Measurements from ENCODE around the gene MCM6. TPM values are rescaled to one million over a fixed set of nuclear protein-coding genes. Genes with fewer than 3 reads are reported as not detected.

The MCM6 gene
- total RNA-seq, 4 donors from 2014 or later, result 4.2 to 6.3 (median 4.8) TPM

GRCh38 chr2:135791418-135792190 is 84.6 kb downstream of the MCM6 start:
- Histone ChIP-seq H3K9me3 (no peaks in the 10 kb centered on the region), H3K4me3 (no peak overlapping the region), H3K27ac (no peak overlapping the region), H3K4me1 (no peaks in the 10 kb centered on the region), H3K36me3 (peaks cover 0 to 5% of the 10 kb centered on the region in 2 donors), H3K27me3 (no peaks in the 10 kb centered on the region)
- no peak for ATAC-seq
- in situ Hi-C loops (cut with MboI; ENCODE audit: low sequenced_read_pairs in 4 of 4) (no loop called here), intact Hi-C loops (cut with DNase I; ENCODE audit: low total_unique reads) (loop anchor here (10.0 kb wide), 1 partner anchor 787 kb away; no protein-coding TSS in a partner anchor)
- TF ChIP-seq POLR2A (IDR thresholded peaks at IDR 0.05), result no peak
- TF ChIP-seq CTCF (IDR thresholded peaks at IDR 0.05 in 4 of 5, conservative IDR thresholded peaks at IDR 0.05 in 1 of 5), result no peak
- no peak for DNase-seq

- Histone ChIP-seq H3K27me3 (no peaks in the 10 kb centered on the region), H3K36me3 (peaks cover 0 to 14% of the 10 kb centered on the region in 2 donors), H3K9me3 (no peaks in the 10 kb centered on the region), H3K27ac (no peak overlapping the region), H3K4me1 (no peaks in the 10 kb centered on the region), H3K4me3 (no peak overlapping the region)
- ATAC-seq, result no peak
- in situ Hi-C loops (cut with MboI; ENCODE audit: low sequenced_read_pairs in 4 of 4), result no loop called here
- TF ChIP-seq POLR2A (IDR thresholded peaks at IDR 0.05), result no peak
- no peak for TF ChIP-seq CTCF (IDR thresholded peaks at IDR 0.05 in 4 of 5, conservative IDR thresholded peaks at IDR 0.05 in 1 of 5)
- intact Hi-C loops (cut with DNase I; ENCODE audit: low total_unique reads), result loop anchor here (10.0 kb wide), 1 partner anchor 786 kb away; no protein-coding TSS in a partner anchor
- no peak for DNase-seq
These were observed 85.8 kb downstream of the MCM6 start for GRCh38 chr2:135790423-135790822.

Other genes with a start within 250 kb of the MCM6 start
- gene UBXN4, start 134.6 kb downstream of the MCM6 start, total RNA-seq, result 10 to 100 TPM; 54.8 to 85.1 (median 77.0) TPM
- gene LCT, start 39.3 kb downstream of the MCM6 start, total RNA-seq, result under 1 TPM in 1 of 4 donors, not detected in 3; 0.13 TPM
- 10 to 100 TPM; 86.2 to 97.2 (median 89.8) TPM for gene DARS1, start 109.2 kb upstream of the MCM6 start, total RNA-seq
- gene CXCR4, start 241.7 kb upstream of the MCM6 start, total RNA-seq, result 1 to 10 TPM; 2.5 to 6.6 (median 4.0) TPM

Measured in gastrocnemius medialis (tissue), 4 donors.